Activated naive CD4-positive, alpha-beta T cell treated with anti-CD3 and anti-CD28 coated beads, Interleukin-2, amount 50 U/mL, for 24 hours (primary cell): Measurements from ENCODE around the gene TMCC2.
A peak's percentile ranks its signal among the peaks of the same experiment; 100 is the strongest.
"Not testable (repeated sequence)": the region's sequence is repeated elsewhere in the genome, so short reads cannot be mapped to it uniquely, and the experiment has no call there.

Experiments
- H3K27ac Mint-ChIP-seq: one replicate; pipeline ENCODE4 v1.8.0; 2021; ENCODE audit warnings: mild to moderate bottlenecking, mixed read lengths
- H3K27me3 Mint-ChIP-seq: one replicate; pipeline ENCODE4 v1.8.0; 2021; ENCODE audit warnings: mixed read lengths
- H3K36me3 Mint-ChIP-seq: one replicate; pipeline ENCODE4 v1.8.0; 2021; ENCODE audit warnings: mixed read lengths
- H3K4me1 Mint-ChIP-seq: one replicate; pipeline ENCODE4 v1.8.0; 2021; ENCODE audit warnings: mixed read lengths
- H3K4me3 Mint-ChIP-seq: one replicate; pipeline ENCODE4 v1.8.0; 2021; ENCODE audit warnings: mild to moderate bottlenecking, mixed read lengths
- H3K9me3 Mint-ChIP-seq: one replicate; pipeline ENCODE4 v1.8.0; 2021; ENCODE audit warnings: mixed read lengths

The TMCC2 gene

GRCh38 chr1:205229916-205230700 lies 2.4 kb downstream of the TMCC2 start:
- Mint-ChIP-seq H3K27me3 (no peaks in the 10 kb centered on the region), H3K27ac (no peak overlapping the region), H3K36me3 (no peaks in the 10 kb centered on the region), H3K4me3 (peak overlapping the region; percentile 95), H3K4me1 (peaks cover 28% of the 10 kb centered on the region), H3K9me3 (no peaks in the 10 kb centered on the region)

DNA sequence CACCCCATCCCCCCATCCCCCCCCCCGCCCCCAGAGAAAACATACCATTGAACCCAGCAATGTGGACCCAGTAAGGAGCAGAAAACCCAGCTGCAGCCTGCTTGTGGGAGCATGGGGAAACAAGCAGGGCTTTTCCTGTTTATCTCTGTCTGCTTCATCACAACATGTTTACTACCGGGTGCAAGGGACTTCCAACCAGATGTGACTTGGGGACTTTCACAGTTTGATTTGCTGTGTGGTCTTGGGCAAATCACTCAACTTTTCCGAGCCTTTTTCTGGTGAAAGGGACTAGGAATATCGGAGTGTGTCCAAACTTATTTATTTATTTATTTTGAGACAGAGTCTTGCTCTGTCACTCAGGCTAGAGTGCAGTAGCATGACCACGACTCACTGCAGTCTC lies 3.2 kb downstream of the TMCC2 start:
- Mint-ChIP-seq H3K27ac (no peak overlapping the region), H3K4me1 (peaks cover 28% of the 10 kb centered on the region), H3K4me3 (no peak overlapping the region)

GRCh38 chr1:205232127-205232820 lies 4.5 kb downstream of the TMCC2 start:
- Mint-ChIP-seq H3K4me3 (no peak overlapping the region), H3K4me1 (peaks cover 28% of the 10 kb centered on the region)

More for the DNA sequence above, 3.2 kb downstream of the TMCC2 start:
- Mint-ChIP-seq H3K36me3 (no peaks in the 10 kb centered on the region), H3K27me3 (no peaks in the 10 kb centered on the region), H3K9me3 (no peaks in the 10 kb centered on the region)

GRCh38 chr1:205232945-205233397 lies 5.2 kb downstream of the TMCC2 start:
- no peaks in the 10 kb centered on the region for H3K9me3 Mint-ChIP-seq
- H3K36me3 Mint-ChIP-seq, result no peaks in the 10 kb centered on the region
- no peak overlapping the region for H3K4me3 Mint-ChIP-seq
- H3K4me1 Mint-ChIP-seq, result peaks cover 33% of the 10 kb centered on the region
- no peaks in the 10 kb centered on the region for H3K27me3 Mint-ChIP-seq
- no peak overlapping the region for H3K27ac Mint-ChIP-seq

More at GRCh38 chr1:205232127-205232820, 4.5 kb downstream of the TMCC2 start:
- Mint-ChIP-seq H3K27ac (no peak overlapping the region), H3K27me3 (no peaks in the 10 kb centered on the region), H3K36me3 (no peaks in the 10 kb centered on the region), H3K9me3 (no peaks in the 10 kb centered on the region)

GRCh38 chr1:205233986-205234385 lies 6.2 kb downstream of the TMCC2 start:
- H3K36me3 Mint-ChIP-seq, H3K9me3 Mint-ChIP-seq, H3K27ac Mint-ChIP-seq, H3K4me3 Mint-ChIP-seq, H3K27me3 Mint-ChIP-seq: not testable (repeated sequence)
- peaks cover 37% of the 10 kb centered on the region for H3K4me1 Mint-ChIP-seq

DNA sequence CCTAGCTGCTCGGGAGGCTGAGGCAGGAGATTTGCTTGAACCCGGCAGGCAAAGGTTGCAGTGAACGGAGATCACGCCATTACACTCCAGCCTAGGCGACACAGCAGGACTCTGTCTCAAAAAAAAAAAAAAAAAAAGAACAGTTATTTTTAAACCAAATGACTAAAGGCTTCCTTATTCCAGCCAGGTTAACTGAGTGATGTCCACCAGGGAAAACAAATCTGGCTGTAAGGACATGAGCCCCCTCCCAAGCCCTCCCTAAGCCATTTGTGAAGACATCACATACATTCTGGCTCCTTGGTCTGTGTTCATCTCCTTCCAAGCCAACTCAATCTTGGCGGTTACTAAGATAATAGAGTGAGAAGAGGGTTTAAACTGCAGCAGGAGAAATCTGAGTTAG lies 8.2 kb downstream of the TMCC2 start:
- H3K36me3 Mint-ChIP-seq, result no peaks in the 10 kb centered on the region
- no peak overlapping the region for H3K4me3 Mint-ChIP-seq
- H3K27ac Mint-ChIP-seq, result peak overlapping the region; percentile 63
- H3K9me3 Mint-ChIP-seq, result no peaks in the 10 kb centered on the region
- H3K27me3 Mint-ChIP-seq, result no peaks in the 10 kb centered on the region
- H3K4me1 Mint-ChIP-seq, result peaks cover 28% of the 10 kb centered on the region

- H3K4me3 Mint-ChIP-seq, result no peak overlapping the region
- no peaks in the 10 kb centered on the region for H3K27me3 Mint-ChIP-seq
- H3K4me1 Mint-ChIP-seq, result peaks cover 28% of the 10 kb centered on the region
- H3K27ac Mint-ChIP-seq, result peak overlapping the region; percentile 63
- no peaks in the 10 kb centered on the region for H3K36me3 Mint-ChIP-seq
- H3K9me3 Mint-ChIP-seq, result no peaks in the 10 kb centered on the region
Measured at GRCh38 chr1:205236526-205236925, 8.8 kb downstream of the TMCC2 start.

GRCh38 chr1:205236951-205237475 lies 9.3 kb downstream of the TMCC2 start:
- Mint-ChIP-seq H3K36me3 (no peaks in the 10 kb centered on the region), H3K4me3 (peak overlapping the region; percentile 0), H3K27ac (peak overlapping the region; percentile 83), H3K27me3 (no peaks in the 10 kb centered on the region), H3K4me1 (peaks cover 28% of the 10 kb centered on the region), H3K9me3 (no peaks in the 10 kb centered on the region)

GRCh38 chr1:205237526-205238484 lies 10.1 kb downstream of the TMCC2 start:
- peaks cover 28% of the 10 kb centered on the region for H3K4me1 Mint-ChIP-seq
- peak overlapping the region; percentile 67 for H3K4me3 Mint-ChIP-seq
- H3K27me3 Mint-ChIP-seq, result no peaks in the 10 kb centered on the region
- H3K36me3 Mint-ChIP-seq, result peaks cover 5% of the 10 kb centered on the region
- peak overlapping the region; percentile 99 for H3K27ac Mint-ChIP-seq
- H3K9me3 Mint-ChIP-seq, result no peaks in the 10 kb centered on the region

DNA sequence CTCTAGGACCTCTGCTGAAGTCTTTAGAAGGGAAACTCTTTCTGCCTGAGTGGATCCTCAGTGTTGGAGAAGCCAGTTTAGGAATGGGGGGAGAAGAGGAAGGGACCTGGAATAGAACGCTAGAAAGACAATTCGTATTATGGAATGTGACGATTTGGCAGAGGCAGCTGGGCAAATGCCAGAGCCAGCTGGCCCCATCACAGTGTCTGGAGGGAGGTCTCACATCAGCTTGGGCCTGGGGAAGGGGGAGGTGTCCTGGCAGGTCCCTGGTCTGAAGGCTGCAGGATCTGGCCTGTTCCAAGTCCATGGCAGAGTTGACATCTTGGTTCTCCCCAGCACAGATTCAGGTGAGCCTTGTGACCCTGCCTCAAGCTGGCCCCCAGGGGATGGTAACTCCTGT lies 11.3 kb downstream of the TMCC2 start:
- H3K27ac Mint-ChIP-seq, result peak overlapping the region; percentile 13
- H3K27me3 Mint-ChIP-seq, result no peaks in the 10 kb centered on the region
- peaks cover 5% of the 10 kb centered on the region for H3K36me3 Mint-ChIP-seq
- H3K9me3 Mint-ChIP-seq, result no peaks in the 10 kb centered on the region
- peaks cover 28% of the 10 kb centered on the region for H3K4me1 Mint-ChIP-seq
- H3K4me3 Mint-ChIP-seq, result no peak overlapping the region

GRCh38 chr1:205240118-205240517 lies 12.4 kb downstream of the TMCC2 start:
- no peaks in the 10 kb centered on the region for H3K27me3 Mint-ChIP-seq
- H3K4me1 Mint-ChIP-seq, result peaks cover 28% of the 10 kb centered on the region
- peaks cover 5% of the 10 kb centered on the region for H3K36me3 Mint-ChIP-seq
- H3K27ac Mint-ChIP-seq, result no peak overlapping the region
- H3K9me3 Mint-ChIP-seq, result no peaks in the 10 kb centered on the region
- no peak overlapping the region for H3K4me3 Mint-ChIP-seq

GRCh38 chr1:205240569-205240968 lies 12.8 kb downstream of the TMCC2 start:
- Mint-ChIP-seq H3K4me3 (no peak overlapping the region), H3K9me3 (no peaks in the 10 kb centered on the region), H3K27ac (no peak overlapping the region), H3K4me1 (peaks cover 28% of the 10 kb centered on the region), H3K36me3 (peaks cover 5% of the 10 kb centered on the region), H3K27me3 (no peaks in the 10 kb centered on the region)

GRCh38 chr1:205241366-205242030 lies 13.8 kb downstream of the TMCC2 start:
- Mint-ChIP-seq H3K4me1 (peaks cover 25% of the 10 kb centered on the region), H3K27me3 (no peaks in the 10 kb centered on the region), H3K4me3 (no peak overlapping the region), H3K9me3 (no peaks in the 10 kb centered on the region), H3K27ac (peak overlapping the region; percentile 25), H3K36me3 (peaks cover 5% of the 10 kb centered on the region)

DNA sequence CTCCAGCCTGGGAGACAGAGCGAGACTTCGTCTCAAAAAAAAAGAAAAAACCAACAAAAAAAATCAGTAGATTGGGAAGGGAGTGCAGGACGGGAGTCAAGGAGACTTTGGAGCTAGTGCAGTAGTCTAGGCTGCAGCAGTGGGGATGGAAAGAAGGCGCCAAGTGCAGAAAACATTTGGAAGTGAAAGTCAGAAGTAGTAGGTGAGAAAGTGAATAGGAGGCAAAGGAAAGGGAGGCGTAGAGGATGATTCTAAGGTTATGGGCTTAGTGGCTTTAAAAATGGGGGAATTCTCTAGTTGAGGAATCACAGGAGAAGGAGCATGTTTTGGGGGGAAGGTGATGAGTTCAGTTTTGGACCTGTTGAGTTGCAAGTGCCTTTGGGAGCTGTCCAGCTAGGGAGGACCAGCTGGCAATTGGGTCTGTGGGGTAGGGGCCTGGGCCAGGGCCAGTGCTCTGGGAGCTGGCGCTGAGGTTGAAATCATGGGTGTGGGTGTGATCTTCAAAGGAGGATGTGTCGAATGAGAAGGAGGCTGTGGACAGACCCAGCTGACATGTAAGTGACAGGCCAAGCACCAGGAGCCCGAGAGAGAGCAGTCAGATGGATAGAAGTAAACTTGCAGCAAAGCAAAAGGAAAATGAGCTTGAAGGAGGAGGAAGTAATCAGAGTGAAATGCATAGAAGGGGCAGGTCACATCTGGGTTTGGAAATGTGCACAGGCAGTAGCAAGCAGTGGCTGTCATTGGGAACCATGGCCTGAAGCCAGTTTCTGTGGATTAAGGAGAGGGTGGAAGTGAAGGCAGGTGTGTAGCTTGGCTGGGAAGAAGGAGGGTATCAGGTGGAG lies 15.8 kb downstream of the TMCC2 start:
- Mint-ChIP-seq H3K27me3 (no peaks in the 10 kb centered on the region), H3K9me3 (no peaks in the 10 kb centered on the region), H3K4me1 (peaks cover 6% of the 10 kb centered on the region), H3K27ac (no peak overlapping the region), H3K4me3 (no peak overlapping the region), H3K36me3 (peaks cover 5% of the 10 kb centered on the region)
